Neural cell (in vitro differentiated cells): Measurements from ENCODE around the gene AHCYL1. TPM values are rescaled to one million over a fixed set of nuclear protein-coding genes. Genes with fewer than 3 reads are reported as not detected.
"Not testable (repeated sequence)": the region's sequence is repeated elsewhere in the genome, so short reads cannot be mapped to it uniquely, and the experiment has no call there.

Source experiments
- H2AFZ ChIP-seq: fragments of 200-600, 300-800 bp; sonication (generic), shearing (Covaris generic); 2 replicates; pipeline ENCODE4 v1.6.0; 2014; ENCODE audit warnings: low read depth, mild to moderate bottlenecking, antibody characterized with exemption, low read length, moderate library complexity
- H3F3A ChIP-seq: fragments of 200-600 bp; shearing (Covaris generic); 2 replicates; pipeline ENCODE4 v1.6.1; 2016; ENCODE audit warnings: mild to moderate bottlenecking, moderate library complexity, mixed read lengths, antibody characterized with exemption, low read length; ENCODE audit not compliant: insufficient read depth, poor library complexity, severe bottlenecking
- H3K27ac ChIP-seq: fragments of 200-600, 300-800 bp; sonication (generic), shearing (Covaris generic); 2 replicates; pipeline ENCODE4 v1.5.1; 2014; ENCODE audit warnings: mild to moderate bottlenecking, low read length, moderate library complexity
- H3K27me3 ChIP-seq: fragments of 300-800, 200-600 bp; sonication (generic), shearing (Covaris generic); 2 replicates; pipeline ENCODE4 v1.6.0; 2014; ENCODE audit warnings: mild to moderate bottlenecking, low read depth, low read length, moderate library complexity; ENCODE audit not compliant: insufficient read depth
- H3K36me3 ChIP-seq: fragments of 300-800, 200-600 bp; sonication (generic), shearing (Covaris generic); 2 replicates; pipeline ENCODE4 v1.5.1; 2014; ENCODE audit warnings: mild to moderate bottlenecking, antibody characterized with exemption, low read length, moderate library complexity; ENCODE audit not compliant: insufficient read depth
- H3K4me2 ChIP-seq: fragments of 300-800, 200-600 bp; sonication (generic), shearing (Covaris generic); 2 replicates; pipeline ENCODE4 v1.6.0; 2014; ENCODE audit warnings: mild to moderate bottlenecking, low read length
- H3K4me3 ChIP-seq: fragments of 300-800, 200-600 bp; sonication (generic), shearing (Covaris generic); 2 replicates; pipeline ENCODE4 v1.5.1; 2014; ENCODE audit warnings: mild to moderate bottlenecking, low read length, moderate library complexity
- H3K79me2 ChIP-seq: fragments of 200-600 bp; shearing (Covaris generic); replicated peaks from 2 replicates; pipeline ENCODE4 v1.6.0; 2014; ENCODE audit warnings: mild to moderate bottlenecking, low read length, moderate library complexity; ENCODE audit not compliant: insufficient read depth
- H3K9ac ChIP-seq: fragments of 300-800, 200-600 bp; sonication (generic), shearing (Covaris generic); 2 replicates; pipeline ENCODE4 v1.6.1; 2016; ENCODE audit warnings: mild to moderate bottlenecking, low read length, mixed read lengths
- H3K9me2 ChIP-seq: fragments of 200-600 bp; shearing (Covaris generic); 2 replicates; pipeline ENCODE4 v1.6.1; 2016; ENCODE audit warnings: mild to moderate bottlenecking, low read length, mixed read lengths; ENCODE audit not compliant: insufficient read depth
- H3K9me3 ChIP-seq: fragments of 200-600, 300-800 bp; sonication (generic), shearing (Covaris generic); 2 replicates; pipeline ENCODE4 v1.6.1; 2016; ENCODE audit warnings: mild to moderate bottlenecking, mixed run types, low read length, moderate library complexity, mixed read lengths
- H4K20me1 ChIP-seq: fragments of 200-600 bp; shearing (Covaris generic); 2 replicates; pipeline ENCODE4 v1.6.1; 2016; ENCODE audit warnings: mild to moderate bottlenecking, mixed run types; ENCODE audit not compliant: insufficient read depth
- EP300 ChIP-seq: fragments of 450-650 bp; conservative IDR thresholded peaks from 2 replicates; pipeline ENCODE4 v1.6.1; 2014; ENCODE audit warnings: antibody characterized with exemption, mild to moderate bottlenecking, moderate library complexity; ENCODE audit not compliant: poor library complexity, severe bottlenecking
- EZH2 ChIP-seq: fragments of 200-600, 300-800 bp; shearing (Covaris generic), sonication (generic); IDR thresholded peaks from 2 replicates; pipeline ENCODE4 v1.6.1; 2014; ENCODE audit warnings: antibody characterized with exemption, low read length, borderline replicate concordance, mild to moderate bottlenecking; ENCODE audit not compliant: insufficient read depth, poor library complexity, severe bottlenecking
- MXI1 ChIP-seq: fragments of 450-650 bp; conservative IDR thresholded peaks from 2 replicates; pipeline ENCODE4 v1.6.1; 2014; ENCODE audit warnings: antibody characterized with exemption, mild to moderate bottlenecking; ENCODE audit not compliant: poor library complexity, severe bottlenecking
- POLR2AphosphoS5 ChIP-seq: IDR thresholded peaks from 2 replicates; pipeline ENCODE4 v1.6.1; 2012
- RAD21 ChIP-seq: fragments of 450-650 bp; conservative IDR thresholded peaks from 2 replicates; pipeline ENCODE4 v1.6.1; 2014; ENCODE audit warnings: antibody characterized with exemption, mild to moderate bottlenecking, moderate library complexity
- SMC3 ChIP-seq: fragments of 450-650 bp; conservative IDR thresholded peaks from 2 replicates; pipeline ENCODE4 v1.6.1; 2014; ENCODE audit warnings: antibody characterized with exemption, mild to moderate bottlenecking, moderate library complexity; ENCODE audit not compliant: poor library complexity
- TAF1 ChIP-seq: IDR thresholded peaks from 2 replicates; pipeline ENCODE4 v1.6.1; 2012; ENCODE audit warnings: low read depth
- polyA plus RNA-seq: library from polyadenylated mRNA; depleted of rRNA; stranded (reverse); fragments of >200 nt; gene quantifications from 2 replicates; pipeline ENCODE4 v1.2.3, GENCODE V29; 2014
- TF ChIP-seq, protein P1 (sequence below): IDR thresholded peaks from 2 replicates; pipeline ENCODE4 v1.6.1; 2012; ENCODE audit warnings: borderline replicate concordance
- TF ChIP-seq, protein P2 (sequence below): fragments of 450-650 bp; IDR thresholded peaks from 2 replicates; pipeline ENCODE4 v1.5.1; 2014; ENCODE audit warnings: antibody characterized with exemption, mild to moderate bottlenecking, moderate library complexity; ENCODE audit not compliant: poor library complexity, severe bottlenecking

AHCYL1 gene
- polyA plus RNA-seq, 1 donor from 2014 or later = 48.7 TPM

- TF ChIP-seq SMC3 (no peak), MXI1 (no peak), EP300 (no peak), POLR2AphosphoS5 (no peak)
- no peak overlapping the region for H3K27ac ChIP-seq
- no peaks in the 10 kb centered on the region for H3K79me2 ChIP-seq
- H4K20me1 ChIP-seq = no peaks in the 10 kb centered on the region
- H3K9me3 ChIP-seq = no peaks in the 10 kb centered on the region
- no peak overlapping the region for H2AFZ ChIP-seq
- no peaks in the 10 kb centered on the region for H3F3A ChIP-seq
- H3K36me3 ChIP-seq = peaks cover 20% of the 10 kb centered on the region
- H3K4me2 ChIP-seq = no peak overlapping the region
- H3K4me3 ChIP-seq = no peak overlapping the region
- no peak overlapping the region for H3K9ac ChIP-seq
- no peaks in the 10 kb centered on the region for H3K27me3 ChIP-seq
- no peaks in the 10 kb centered on the region for H3K9me2 ChIP-seq
These were observed 36.7 kb downstream of the AHCYL1 start for GRCh38 chr1:110021285-110021684.

DNA sequence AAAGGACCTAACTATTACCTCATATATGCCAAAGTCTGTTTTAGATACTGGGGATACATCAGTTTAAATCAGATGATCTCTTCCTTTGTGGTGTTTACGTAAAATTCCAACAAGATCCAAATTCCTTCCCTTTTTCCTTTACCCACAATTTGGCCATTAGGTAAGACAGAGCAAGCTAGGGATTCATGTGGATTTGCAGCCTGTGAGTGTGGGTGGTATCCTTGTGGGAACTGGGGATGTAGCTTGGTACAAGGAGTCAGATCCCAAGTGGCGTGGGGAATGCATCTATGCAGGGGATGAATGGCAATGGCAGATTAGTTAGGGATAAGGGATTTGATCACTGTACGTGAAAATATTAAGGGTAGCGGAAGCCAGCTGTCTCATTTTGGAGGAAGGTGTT is 40.0 kb downstream of the AHCYL1 start:
- H3F3A ChIP-seq = no peaks in the 10 kb centered on the region
- H3K9ac ChIP-seq = no peak overlapping the region
- H3K36me3 ChIP-seq = peaks cover 2% of the 10 kb centered on the region
- no peaks in the 10 kb centered on the region for H4K20me1 ChIP-seq
- no peak overlapping the region for H3K27ac ChIP-seq
- no peak overlapping the region for H3K4me3 ChIP-seq
- TF ChIP-seq, protein P1, sequence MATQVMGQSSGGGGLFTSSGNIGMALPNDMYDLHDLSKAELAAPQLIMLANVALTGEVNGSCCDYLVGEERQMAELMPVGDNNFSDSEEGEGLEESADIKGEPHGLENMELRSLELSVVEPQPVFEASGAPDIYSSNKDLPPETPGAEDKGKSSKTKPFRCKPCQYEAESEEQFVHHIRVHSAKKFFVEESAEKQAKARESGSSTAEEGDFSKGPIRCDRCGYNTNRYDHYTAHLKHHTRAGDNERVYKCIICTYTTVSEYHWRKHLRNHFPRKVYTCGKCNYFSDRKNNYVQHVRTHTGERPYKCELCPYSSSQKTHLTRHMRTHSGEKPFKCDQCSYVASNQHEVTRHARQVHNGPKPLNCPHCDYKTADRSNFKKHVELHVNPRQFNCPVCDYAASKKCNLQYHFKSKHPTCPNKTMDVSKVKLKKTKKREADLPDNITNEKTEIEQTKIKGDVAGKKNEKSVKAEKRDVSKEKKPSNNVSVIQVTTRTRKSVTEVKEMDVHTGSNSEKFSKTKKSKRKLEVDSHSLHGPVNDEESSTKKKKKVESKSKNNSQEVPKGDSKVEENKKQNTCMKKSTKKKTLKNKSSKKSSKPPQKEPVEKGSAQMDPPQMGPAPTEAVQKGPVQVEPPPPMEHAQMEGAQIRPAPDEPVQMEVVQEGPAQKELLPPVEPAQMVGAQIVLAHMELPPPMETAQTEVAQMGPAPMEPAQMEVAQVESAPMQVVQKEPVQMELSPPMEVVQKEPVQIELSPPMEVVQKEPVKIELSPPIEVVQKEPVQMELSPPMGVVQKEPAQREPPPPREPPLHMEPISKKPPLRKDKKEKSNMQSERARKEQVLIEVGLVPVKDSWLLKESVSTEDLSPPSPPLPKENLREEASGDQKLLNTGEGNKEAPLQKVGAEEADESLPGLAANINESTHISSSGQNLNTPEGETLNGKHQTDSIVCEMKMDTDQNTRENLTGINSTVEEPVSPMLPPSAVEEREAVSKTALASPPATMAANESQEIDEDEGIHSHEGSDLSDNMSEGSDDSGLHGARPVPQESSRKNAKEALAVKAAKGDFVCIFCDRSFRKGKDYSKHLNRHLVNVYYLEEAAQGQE = no peak
- TF ChIP-seq EP300 = no peak
- no peak for TF ChIP-seq SMC3
- TF ChIP-seq MXI1 = no peak
- TF ChIP-seq TAF1 = no peak
- no peak for TF ChIP-seq POLR2AphosphoS5
- TF ChIP-seq, protein P2, sequence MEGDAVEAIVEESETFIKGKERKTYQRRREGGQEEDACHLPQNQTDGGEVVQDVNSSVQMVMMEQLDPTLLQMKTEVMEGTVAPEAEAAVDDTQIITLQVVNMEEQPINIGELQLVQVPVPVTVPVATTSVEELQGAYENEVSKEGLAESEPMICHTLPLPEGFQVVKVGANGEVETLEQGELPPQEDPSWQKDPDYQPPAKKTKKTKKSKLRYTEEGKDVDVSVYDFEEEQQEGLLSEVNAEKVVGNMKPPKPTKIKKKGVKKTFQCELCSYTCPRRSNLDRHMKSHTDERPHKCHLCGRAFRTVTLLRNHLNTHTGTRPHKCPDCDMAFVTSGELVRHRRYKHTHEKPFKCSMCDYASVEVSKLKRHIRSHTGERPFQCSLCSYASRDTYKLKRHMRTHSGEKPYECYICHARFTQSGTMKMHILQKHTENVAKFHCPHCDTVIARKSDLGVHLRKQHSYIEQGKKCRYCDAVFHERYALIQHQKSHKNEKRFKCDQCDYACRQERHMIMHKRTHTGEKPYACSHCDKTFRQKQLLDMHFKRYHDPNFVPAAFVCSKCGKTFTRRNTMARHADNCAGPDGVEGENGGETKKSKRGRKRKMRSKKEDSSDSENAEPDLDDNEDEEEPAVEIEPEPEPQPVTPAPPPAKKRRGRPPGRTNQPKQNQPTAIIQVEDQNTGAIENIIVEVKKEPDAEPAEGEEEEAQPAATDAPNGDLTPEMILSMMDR = no peak
- TF ChIP-seq RAD21 = no peak
- TF ChIP-seq EZH2 = no peak
- H3K27me3 ChIP-seq = no peaks in the 10 kb centered on the region
- no peak overlapping the region for H3K4me2 ChIP-seq
- H2AFZ ChIP-seq = no peak overlapping the region
- H3K9me3 ChIP-seq = no peaks in the 10 kb centered on the region
- H3K79me2 ChIP-seq = no peaks in the 10 kb centered on the region
- no peaks in the 10 kb centered on the region for H3K9me2 ChIP-seq

DNA sequence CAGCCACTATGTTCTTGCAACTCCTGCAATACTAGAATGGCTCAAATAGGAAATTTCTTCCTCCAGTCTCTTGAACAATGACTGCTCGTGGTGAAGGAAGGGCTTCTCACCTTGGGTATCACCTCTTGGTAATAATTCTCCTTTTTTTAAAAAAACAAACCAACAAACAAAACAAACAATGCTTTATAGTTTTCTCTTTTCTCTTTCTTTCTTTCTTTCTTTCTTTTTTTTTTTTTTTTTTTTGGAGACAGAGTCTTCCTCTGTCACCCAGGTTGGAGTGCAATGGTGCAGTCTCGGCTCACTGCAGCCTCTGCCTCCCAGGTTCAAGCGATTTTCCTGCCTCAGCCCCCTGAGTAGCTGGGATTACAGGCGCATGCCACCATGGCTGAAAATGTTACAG is 46.1 kb downstream of the AHCYL1 start:
- H3K4me2 ChIP-seq, H3K9me2 ChIP-seq, H3K36me3 ChIP-seq, H3K4me3 ChIP-seq, H3F3A ChIP-seq, H3K27me3 ChIP-seq, H2AFZ ChIP-seq, H4K20me1 ChIP-seq, H3K27ac ChIP-seq, H3K9ac ChIP-seq, H3K79me2 ChIP-seq, H3K9me3 ChIP-seq: not testable (repeated sequence)
